ENCODE results near the gene MFAP1.
A peak's percentile ranks its signal among the peaks of the same experiment; 100 is the strongest.
"Not testable (repeated sequence)": the region's sequence is repeated elsewhere in the genome, so short reads cannot be mapped to it uniquely, and the experiment has no call there.

MFAP1 gene

GRCh38 chr15:43824302-43825246 lies at the start of gene MFAP1:
MFAP1 (minus strand) TSS chr15:43824690; CDS start chr15:43824569, 121 bp downstream.
- DNase-seq (ENCODE audit: low spot score) = peak; percentile 93

- DNase-seq (ENCODE audit: low spot score) = no peak
These were observed 49.2 kb upstream of the MFAP1 start for GRCh38 chr15:43873651-43874050.

GRCh38 chr15:43872416-43873020 lies 48.0 kb upstream of the MFAP1 start:
- DNase-seq (ENCODE audit: low spot score) = peak; percentile 67

- DNase-seq (ENCODE audit: low spot score) = no peak
These were observed 47.3 kb upstream of the MFAP1 start for GRCh38 chr15:43871835-43872234.

GRCh38 chr15:43868406-43868805 lies 43.9 kb upstream of the MFAP1 start:
- DNase-seq (ENCODE audit: low spot score) = peak; percentile 58

GRCh38 chr15:43867096-43867495 lies 42.6 kb upstream of the MFAP1 start:
- DNase-seq (ENCODE audit: low spot score) = no peak

GRCh38 chr15:43866636-43867035 lies 42.1 kb upstream of the MFAP1 start:
- DNase-seq (ENCODE audit: low spot score) = not testable (repeated sequence)

GRCh38 chr15:43859546-43859945 lies 35.1 kb upstream of the MFAP1 start:
- DNase-seq (ENCODE audit: low spot score) = no peak

- DNase-seq (ENCODE audit: low spot score) = no peak
These were observed 30.3 kb upstream of the MFAP1 start for GRCh38 chr15:43854801-43855200.

GRCh38 chr15:43852607-43853006 lies 28.1 kb upstream of the MFAP1 start:
- DNase-seq (ENCODE audit: low spot score) = no peak

- DNase-seq (ENCODE audit: low spot score) = no peak
These were observed 26.8 kb upstream of the MFAP1 start for GRCh38 chr15:43851251-43851650.

GRCh38 chr15:43845421-43845820 lies 20.9 kb upstream of the MFAP1 start:
- DNase-seq (ENCODE audit: low spot score) = no peak

- DNase-seq (ENCODE audit: low spot score) = not testable (repeated sequence)
These were observed 8.0 kb upstream of the MFAP1 start for GRCh38 chr15:43832485-43832884.

GRCh38 chr15:43831519-43832052 lies 7.1 kb upstream of the MFAP1 start:
- not testable (repeated sequence) for DNase-seq (ENCODE audit: low spot score)

GRCh38 chr15:43830691-43831275 lies 6.3 kb upstream of the MFAP1 start:
- DNase-seq (ENCODE audit: low spot score) = not testable (repeated sequence)

GRCh38 chr15:43829951-43830540 lies 5.6 kb upstream of the MFAP1 start:
- DNase-seq (ENCODE audit: low spot score) = not testable (repeated sequence)

GRCh38 chr15:43828061-43828657 lies 3.7 kb upstream of the MFAP1 start:
- no peak for DNase-seq (ENCODE audit: low spot score)

GRCh38 chr15:43826508-43827341 lies 2.2 kb upstream of the MFAP1 start, which contains the start of gene WDR76:
WDR76 (plus strand) TSS chr15:43827002; CDS start chr15:43827033, 31 bp downstream.
- DNase-seq (ENCODE audit: low spot score) = peak; percentile 93

- no peak for DNase-seq (ENCODE audit: low spot score)
These were observed 1.6 kb upstream of the MFAP1 start for GRCh38 chr15:43826029-43826507.

- not testable (repeated sequence) for DNase-seq (ENCODE audit: low spot score)
These were observed 815 bp upstream of the MFAP1 start for GRCh38 chr15:43825305-43825704.

- DNase-seq (ENCODE audit: low spot score) = no peak
These were observed 3.0 kb downstream of the MFAP1 start for GRCh38 chr15:43821505-43821904.
